NCI-H146 treated with DMSO at 0.1 percent for 48 hours (cell line): ENCODE measurements around the gene GFRAL.
"Not testable (repeated sequence)": the region's sequence is repeated elsewhere in the genome, so short reads cannot be mapped to it uniquely, and the experiment has no call there.

Experiments used
- DNase-seq: peaks from one replicate; lab custom pipeline; 2025; ENCODE audit not compliant: unreplicated experiment; lab: John Stamatoyannopoulos, UW

Gene GFRAL

GRCh38 chr6:55327169-55327568 is at the start of gene GFRAL:
TSS of gene GFRAL (plus strand) at chr6:55327469. CDS start at chr6:55327555, 86 bp downstream.
- DNase-seq = no peak

GRCh38 chr6:55277646-55278045 is 49.6 kb upstream of the GFRAL start:
- DNase-seq = no peak

- no peak for DNase-seq
These were observed 46.1 kb upstream of the GFRAL start for GRCh38 chr6:55281215-55281614.

GRCh38 chr6:55282115-55282514 is 45.2 kb upstream of the GFRAL start:
- DNase-seq = no peak

GRCh38 chr6:55286824-55287223 is 40.4 kb upstream of the GFRAL start:
- no peak for DNase-seq

GRCh38 chr6:55290736-55291135 is 36.5 kb upstream of the GFRAL start:
- no peak for DNase-seq

GRCh38 chr6:55293116-55293515 is 34.2 kb upstream of the GFRAL start:
- DNase-seq = no peak

- DNase-seq = not testable (repeated sequence)
These were observed 30.1 kb upstream of the GFRAL start for GRCh38 chr6:55297214-55297613.

- no peak for DNase-seq
These were observed 27.8 kb upstream of the GFRAL start for GRCh38 chr6:55299286-55299985.

- DNase-seq = no peak
These were observed 22.5 kb upstream of the GFRAL start for GRCh38 chr6:55304747-55305146.

GRCh38 chr6:55319961-55320695 is 7.1 kb upstream of the GFRAL start:
- DNase-seq = no peak

GRCh38 chr6:55320696-55321086 is 6.6 kb upstream of the GFRAL start:
- no peak for DNase-seq

GRCh38 chr6:55377150-55377549 is 49.9 kb downstream of the GFRAL start:
- no peak for DNase-seq

- no peak for DNase-seq
These were observed 52.2 kb downstream of the GFRAL start for GRCh38 chr6:55379471-55379870.

GRCh38 chr6:55379895-55380294 is 52.6 kb downstream of the GFRAL start:
- DNase-seq = no peak

GRCh38 chr6:55388211-55388610 is 60.9 kb downstream of the GFRAL start:
- DNase-seq = no peak

- no peak for DNase-seq
These were observed 68.6 kb downstream of the GFRAL start for GRCh38 chr6:55395871-55396270.

GRCh38 chr6:55397986-55398385 is 70.7 kb downstream of the GFRAL start:
- no peak for DNase-seq

- no peak for DNase-seq
These were observed 72.1 kb downstream of the GFRAL start for GRCh38 chr6:55399351-55399750.

- DNase-seq = no peak
These were observed 78.4 kb downstream of the GFRAL start for GRCh38 chr6:55405474-55406235.

- DNase-seq = no peak
These were observed 83.4 kb downstream of the GFRAL start for GRCh38 chr6:55410674-55411073.

GRCh38 chr6:55423933-55424332 is 96.7 kb downstream of the GFRAL start:
- no peak for DNase-seq
